ENCODE measurements around the gene MVD.

MVD gene

GRCh38 chr16:88700636-88701482, 38.0 kb upstream of the MVD start:
- Histone ChIP-seq H3K27me3 (ENCODE audit: control insufficient read depth, insufficient read depth, low read length) (no peaks in the 10 kb centered on the region), H3K9me3 (ENCODE audit: control insufficient read depth, low read length) (no peaks in the 10 kb centered on the region), H3K9ac (no peak overlapping the region), H3K4me2 (ENCODE audit: low read length) (no peak overlapping the region), H3K4me1 (peaks cover 5% of the 10 kb centered on the region), H3K79me2 (peaks cover 13% of the 10 kb centered on the region), H2AFZ (no peak overlapping the region), H3K36me3 (ENCODE audit: control insufficient read depth, insufficient read depth, low read length) (no peaks in the 10 kb centered on the region), H3K4me3 (ENCODE audit: low read depth, low read length) (no peak overlapping the region), H3K27ac (peak overlapping the region; percentile 44)
- TF ChIP-seq, protein P1, sequence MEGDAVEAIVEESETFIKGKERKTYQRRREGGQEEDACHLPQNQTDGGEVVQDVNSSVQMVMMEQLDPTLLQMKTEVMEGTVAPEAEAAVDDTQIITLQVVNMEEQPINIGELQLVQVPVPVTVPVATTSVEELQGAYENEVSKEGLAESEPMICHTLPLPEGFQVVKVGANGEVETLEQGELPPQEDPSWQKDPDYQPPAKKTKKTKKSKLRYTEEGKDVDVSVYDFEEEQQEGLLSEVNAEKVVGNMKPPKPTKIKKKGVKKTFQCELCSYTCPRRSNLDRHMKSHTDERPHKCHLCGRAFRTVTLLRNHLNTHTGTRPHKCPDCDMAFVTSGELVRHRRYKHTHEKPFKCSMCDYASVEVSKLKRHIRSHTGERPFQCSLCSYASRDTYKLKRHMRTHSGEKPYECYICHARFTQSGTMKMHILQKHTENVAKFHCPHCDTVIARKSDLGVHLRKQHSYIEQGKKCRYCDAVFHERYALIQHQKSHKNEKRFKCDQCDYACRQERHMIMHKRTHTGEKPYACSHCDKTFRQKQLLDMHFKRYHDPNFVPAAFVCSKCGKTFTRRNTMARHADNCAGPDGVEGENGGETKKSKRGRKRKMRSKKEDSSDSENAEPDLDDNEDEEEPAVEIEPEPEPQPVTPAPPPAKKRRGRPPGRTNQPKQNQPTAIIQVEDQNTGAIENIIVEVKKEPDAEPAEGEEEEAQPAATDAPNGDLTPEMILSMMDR (IDR thresholded peaks at IDR 0.05), result no peak

GRCh38 chr16:88700322-88700635, 37.4 kb upstream of the MVD start:
- Histone ChIP-seq H2AFZ (no peak overlapping the region), H3K27me3 (ENCODE audit: control insufficient read depth, insufficient read depth, low read length) (no peaks in the 10 kb centered on the region), H3K27ac (no peak overlapping the region), H3K36me3 (ENCODE audit: control insufficient read depth, insufficient read depth, low read length) (no peaks in the 10 kb centered on the region), H3K9ac (no peak overlapping the region), H3K79me2 (peaks cover 13% of the 10 kb centered on the region), H3K4me3 (ENCODE audit: low read depth, low read length) (no peak overlapping the region), H3K4me2 (ENCODE audit: low read length) (no peak overlapping the region), H3K9me3 (ENCODE audit: control insufficient read depth, low read length) (no peaks in the 10 kb centered on the region), H3K4me1 (peaks cover 4% of the 10 kb centered on the region)
- TF ChIP-seq, protein P1 (IDR thresholded peaks at IDR 0.05), result no peak

DNA sequence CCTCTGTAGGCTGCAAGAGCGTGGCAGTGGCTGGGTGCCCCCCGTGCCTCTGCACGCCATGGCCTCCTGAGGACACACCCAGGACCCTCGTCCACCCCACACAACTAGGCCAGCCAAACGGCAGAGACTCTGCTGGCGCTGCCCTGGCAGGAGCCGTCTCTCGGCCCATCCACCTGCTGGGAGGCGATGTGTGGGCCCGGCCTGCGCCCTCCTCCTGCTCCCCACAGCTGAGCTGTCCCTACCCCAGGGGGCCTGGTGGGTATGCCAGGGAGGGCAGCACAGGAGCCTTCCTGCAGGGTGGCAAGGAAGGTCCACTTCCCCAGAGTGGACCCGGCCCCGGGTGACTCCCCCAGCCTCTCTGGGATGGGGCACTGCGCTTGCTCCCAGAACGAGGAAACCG, 36.3 kb upstream of the MVD start:
- Histone ChIP-seq H3K4me2 (ENCODE audit: low read length) (no peak overlapping the region), H3K36me3 (ENCODE audit: control insufficient read depth, insufficient read depth, low read length) (no peaks in the 10 kb centered on the region), H3K9ac (no peak overlapping the region), H3K4me3 (ENCODE audit: low read depth, low read length) (no peak overlapping the region), H3K9me3 (ENCODE audit: control insufficient read depth, low read length) (no peaks in the 10 kb centered on the region), H3K79me2 (peaks cover 8% of the 10 kb centered on the region), H3K4me1 (no peaks in the 10 kb centered on the region), H3K27me3 (ENCODE audit: control insufficient read depth, insufficient read depth, low read length) (no peaks in the 10 kb centered on the region), H2AFZ (no peak overlapping the region), H3K27ac (no peak overlapping the region)
- TF ChIP-seq, protein P1 (IDR thresholded peaks at IDR 0.05), result no peak

GRCh38 chr16:88698646-88699045, 35.8 kb upstream of the MVD start:
- no peaks in the 10 kb centered on the region for H3K9me3 ChIP-seq (ENCODE audit: control insufficient read depth, low read length)
- H3K9ac ChIP-seq, result no peak overlapping the region
- no peaks in the 10 kb centered on the region for H3K27me3 ChIP-seq (ENCODE audit: control insufficient read depth, insufficient read depth, low read length)
- peaks cover 3% of the 10 kb centered on the region for H3K79me2 ChIP-seq
- H3K4me1 ChIP-seq, result no peaks in the 10 kb centered on the region
- no peak overlapping the region for H3K4me3 ChIP-seq (ENCODE audit: low read depth, low read length)
- no peak overlapping the region for H3K27ac ChIP-seq
- no peak overlapping the region for H2AFZ ChIP-seq
- TF ChIP-seq, protein P1 (IDR thresholded peaks at IDR 0.05), result no peak
- no peaks in the 10 kb centered on the region for H3K36me3 ChIP-seq (ENCODE audit: control insufficient read depth, insufficient read depth, low read length)
- no peak overlapping the region for H3K4me2 ChIP-seq (ENCODE audit: low read length)
